Spleen (tissue), 7 donors: Measurements from ENCODE around the gene NEDD4L.

Source experiments
- POLR2A ChIP-seq, 3 donors: fragments of 450-650 bp; IDR thresholded peaks; one replicate each; pipeline ENCODE4 v1.5.1; 2017; ENCODE audit warnings: antibody characterized with exemption in 3 of 3, mild to moderate bottlenecking in 1 of 3
- POLR2AphosphoS5 ChIP-seq, 3 donors: sonication (generic); formaldehyde crosslinking; IDR thresholded peaks; one replicate each; pipeline ENCODE4 v1.5.1; 2017; ENCODE audit warnings: antibody characterized with exemption in 3 of 3
- TF ChIP-seq, protein P1 (sequence below), 11 experiments: fragments of 200-600 bp in 7 of 11; fragments of 450-650 bp in 4 of 11; sonication (generic) in 4 of 11; IDR thresholded peaks in 8 of 11; conservative IDR thresholded peaks in 3 of 11; 1 replicate in 7 of 11; 2 replicates in 4 of 11; pipeline versions ENCODE4 v1.4.0 to v1.8.0; 2016 to 2021; ENCODE audit warnings: antibody characterized with exemption in 11 of 11, inconsistent platforms in 4 of 11, mild to moderate bottlenecking in 1 of 11
- donor health status: DM: no; HTN: no; CAD: no; lungs with moderate emphysema.
- donor health status: DM: no; HTN: no; CAD: no.
- donor health status: DM: no; HTN: no; CAD: no.

DNA sequence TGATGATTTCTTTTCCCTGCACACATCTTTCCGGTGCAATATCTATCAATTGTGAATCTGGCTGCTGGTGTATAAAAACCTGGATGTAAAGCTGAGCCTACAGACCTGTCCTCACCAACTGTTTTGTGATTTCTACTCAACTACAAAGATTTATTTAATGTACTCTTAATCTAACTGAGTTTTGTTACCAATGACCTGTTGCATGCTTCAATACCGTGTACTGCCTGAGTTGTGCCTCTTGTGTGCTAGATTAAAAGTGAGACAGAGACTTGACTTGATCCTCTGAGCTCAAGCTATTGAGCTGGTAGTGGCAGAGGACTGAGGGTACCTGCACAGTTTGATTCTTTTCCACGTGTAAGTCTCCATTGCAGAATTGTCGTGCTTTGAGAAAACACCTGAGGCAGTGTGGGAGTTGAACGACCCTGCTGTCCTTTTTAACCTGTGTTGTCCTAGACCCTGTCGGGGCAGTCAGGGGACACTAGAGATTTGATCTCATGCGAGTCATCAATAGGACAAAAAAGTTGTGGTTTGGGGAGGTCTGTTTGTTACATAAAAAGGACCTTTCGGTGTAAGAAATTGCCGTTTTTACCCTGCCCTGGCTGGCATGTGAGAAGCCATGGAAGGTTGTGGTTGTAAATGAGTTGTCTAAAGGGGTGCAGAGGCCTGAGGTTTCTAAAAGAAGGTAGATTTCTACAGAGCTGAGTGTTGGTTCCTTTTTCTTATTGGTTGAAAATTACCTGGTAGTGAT, 353.5 kb downstream of the NEDD4L start:
- TF ChIP-seq, protein P1, sequence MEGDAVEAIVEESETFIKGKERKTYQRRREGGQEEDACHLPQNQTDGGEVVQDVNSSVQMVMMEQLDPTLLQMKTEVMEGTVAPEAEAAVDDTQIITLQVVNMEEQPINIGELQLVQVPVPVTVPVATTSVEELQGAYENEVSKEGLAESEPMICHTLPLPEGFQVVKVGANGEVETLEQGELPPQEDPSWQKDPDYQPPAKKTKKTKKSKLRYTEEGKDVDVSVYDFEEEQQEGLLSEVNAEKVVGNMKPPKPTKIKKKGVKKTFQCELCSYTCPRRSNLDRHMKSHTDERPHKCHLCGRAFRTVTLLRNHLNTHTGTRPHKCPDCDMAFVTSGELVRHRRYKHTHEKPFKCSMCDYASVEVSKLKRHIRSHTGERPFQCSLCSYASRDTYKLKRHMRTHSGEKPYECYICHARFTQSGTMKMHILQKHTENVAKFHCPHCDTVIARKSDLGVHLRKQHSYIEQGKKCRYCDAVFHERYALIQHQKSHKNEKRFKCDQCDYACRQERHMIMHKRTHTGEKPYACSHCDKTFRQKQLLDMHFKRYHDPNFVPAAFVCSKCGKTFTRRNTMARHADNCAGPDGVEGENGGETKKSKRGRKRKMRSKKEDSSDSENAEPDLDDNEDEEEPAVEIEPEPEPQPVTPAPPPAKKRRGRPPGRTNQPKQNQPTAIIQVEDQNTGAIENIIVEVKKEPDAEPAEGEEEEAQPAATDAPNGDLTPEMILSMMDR (IDR thresholded peaks at IDR 0.05 in 8 of 11, conservative IDR thresholded peaks at IDR 0.05 in 3 of 11), result no peak
- TF ChIP-seq POLR2AphosphoS5 (IDR thresholded peaks at IDR 0.05), result no peak
- no peak for TF ChIP-seq POLR2A (IDR thresholded peaks at IDR 0.05)
